ENCODE data around the gene FBXW7.

- TF ChIP-seq CTCF (IDR thresholded peaks at IDR 0.05) (no peak), POLR2AphosphoS5 (IDR thresholded peaks at IDR 0.05) (no peak), POLR2A (IDR thresholded peaks at IDR 0.05) (no peak)
Measured at GRCh38 chr4:152463562-152463961, 72.3 kb downstream of the FBXW7 start.

All from sigmoid colon (tissue), 4 donors.